Measurements from ENCODE around the gene RABGAP1L. TPM values are rescaled to one million over a fixed set of nuclear protein-coding genes. Genes with fewer than 3 reads are reported as not detected.

The RABGAP1L gene
- total RNA-seq, 2 donors from 2014 or later, result 51.4 to 124 TPM

GRCh38 chr1:174956976-174957375 lies 797.7 kb downstream of the RABGAP1L start:
- TF ChIP-seq POLR2A (IDR thresholded peaks at IDR 0.05) (no peak), CTCF (IDR thresholded peaks at IDR 0.05) (no peak)
- peaks cover 32% of the 10 kb centered on the region for H3K4me1 ChIP-seq
- no peak for DNase-seq
- no peak overlapping the region for H3K27ac ChIP-seq
- no peaks in the 10 kb centered on the region for H3K9me3 ChIP-seq
- no peaks in the 10 kb centered on the region for H3K27me3 ChIP-seq
- ATAC-seq, result no peak
- H3K4me3 ChIP-seq, result no peak overlapping the region
- peaks cover 0 to 2% of the 10 kb centered on the region in 2 donors for H3K36me3 ChIP-seq (replicated peaks in 1 of 2; ENCODE audit: insufficient read depth in 1 of 2, low read depth in 2 of 2)
- intact Hi-C loops (cut with DNase I), result no loop called here

- no peak for ATAC-seq
- H3K4me1 ChIP-seq, result peaks cover 29% of the 10 kb centered on the region
- no peak overlapping the region for H3K27ac ChIP-seq
- H3K4me3 ChIP-seq, result no peak overlapping the region
- no peaks in the 10 kb centered on the region for H3K27me3 ChIP-seq
- intact Hi-C loops (cut with DNase I), result no loop called here
- H3K36me3 ChIP-seq (replicated peaks in 1 of 2; ENCODE audit: insufficient read depth in 1 of 2, low read depth in 2 of 2), result peaks cover 0 to 2% of the 10 kb centered on the region in 2 donors
- TF ChIP-seq CTCF (IDR thresholded peaks at IDR 0.05) (no peak), POLR2A (IDR thresholded peaks at IDR 0.05) (no peak)
- no peaks in the 10 kb centered on the region for H3K9me3 ChIP-seq
- DNase-seq, result no peak
Measured at GRCh38 chr1:174957829-174958228, 798.5 kb downstream of the RABGAP1L start.

DNA sequence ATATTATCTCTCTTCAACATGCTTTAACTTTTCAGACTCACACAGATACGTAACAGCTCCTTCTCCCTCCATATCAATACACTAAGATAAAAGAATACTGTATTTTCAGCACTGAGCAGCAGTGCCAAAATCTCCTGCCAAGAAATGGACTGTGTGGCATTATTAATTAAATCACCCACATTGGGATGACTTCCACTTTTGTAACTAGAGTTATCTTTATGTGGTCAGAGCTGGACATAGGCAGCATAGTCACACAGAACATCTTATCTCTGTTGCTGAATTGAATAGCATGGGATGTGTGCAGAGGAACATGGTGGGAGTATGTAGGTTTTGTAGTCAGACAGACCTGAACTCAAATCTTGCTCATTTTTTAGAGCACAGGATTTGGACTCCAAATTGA lies 799.1 kb downstream of the RABGAP1L start:
- no peak overlapping the region for H3K4me3 ChIP-seq
- WGBS, 2 donors, result 23 to 35% methylated on average over 1 of the region's 1 CpG
- no peak for TF ChIP-seq POLR2A (IDR thresholded peaks at IDR 0.05)
- TF ChIP-seq CTCF (IDR thresholded peaks at IDR 0.05), result no peak
- no peak for DNase-seq
- H3K36me3 ChIP-seq (replicated peaks in 1 of 2; ENCODE audit: insufficient read depth in 1 of 2, low read depth in 2 of 2), result peaks cover 0 to 2% of the 10 kb centered on the region in 2 donors
- no peak for ATAC-seq
- H3K27me3 ChIP-seq, result no peaks in the 10 kb centered on the region
- no peak overlapping the region for H3K27ac ChIP-seq
- H3K9me3 ChIP-seq, result no peaks in the 10 kb centered on the region
- intact Hi-C loops (cut with DNase I), result no loop called here
- peaks cover 26% of the 10 kb centered on the region for H3K4me1 ChIP-seq

DNA sequence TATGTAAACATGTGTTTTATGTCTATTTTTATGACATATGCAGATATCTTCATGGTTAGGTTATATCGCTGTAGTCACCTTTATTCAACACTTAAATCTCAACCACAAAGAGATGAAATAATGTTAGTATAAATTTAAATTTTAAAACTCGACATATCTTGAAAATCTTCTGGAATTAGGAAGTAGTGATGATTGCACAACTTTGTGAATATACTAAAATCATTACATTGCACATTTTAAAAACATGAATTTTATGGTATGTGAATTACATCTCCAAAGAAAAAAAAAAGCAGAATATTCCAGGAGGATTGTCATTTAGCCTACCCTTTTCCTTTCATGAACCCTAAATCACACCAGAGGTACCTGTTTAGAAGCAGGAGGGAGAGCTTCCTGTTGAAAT lies 801.0 kb downstream of the RABGAP1L start:
- Histone ChIP-seq H3K4me1 (peaks cover 24% of the 10 kb centered on the region), H3K27me3 (no peaks in the 10 kb centered on the region), H3K27ac (no peak overlapping the region), H3K4me3 (no peak overlapping the region), H3K9me3 (no peaks in the 10 kb centered on the region), H3K36me3 (replicated peaks in 1 of 2; ENCODE audit: insufficient read depth in 1 of 2, low read depth in 2 of 2) (peaks cover 0 to 2% of the 10 kb centered on the region in 2 donors)
- TF ChIP-seq POLR2A (IDR thresholded peaks at IDR 0.05), result no peak
- no peak for TF ChIP-seq CTCF (IDR thresholded peaks at IDR 0.05)
- intact Hi-C loops (cut with DNase I), result no loop called here
- DNase-seq (no peak), ATAC-seq (no peak)
- 91 to 93% methylated on average over 2 of the region's 2 CpGs for WGBS, 2 donors

- intact Hi-C loops (cut with DNase I), result no loop called here
- H3K4me3 ChIP-seq, result no peak overlapping the region
- no peaks in the 10 kb centered on the region for H3K27me3 ChIP-seq
- no peak for TF ChIP-seq POLR2A (IDR thresholded peaks at IDR 0.05)
- no peak for TF ChIP-seq CTCF (IDR thresholded peaks at IDR 0.05)
- no peak for ATAC-seq
- 35 to 57% methylated on average over 2 of the region's 2 CpGs for WGBS, 2 donors
- no peak overlapping the region for H3K27ac ChIP-seq
- peaks cover 0 to 2% of the 10 kb centered on the region in 2 donors for H3K36me3 ChIP-seq (replicated peaks in 1 of 2; ENCODE audit: insufficient read depth in 1 of 2, low read depth in 2 of 2)
- H3K4me1 ChIP-seq, result peaks cover 42% of the 10 kb centered on the region
- no peaks in the 10 kb centered on the region for H3K9me3 ChIP-seq
- no peak for DNase-seq
Measured at GRCh38 chr1:174963529-174964125, 804.3 kb downstream of the RABGAP1L start.

Data from body of pancreas (tissue), 4 donors.